Central memory CD4-positive, alpha-beta T cell (primary cell): ENCODE results near the gene CCBE1.

Experiments used
- DNase-seq: peaks from one replicate; pipeline ENCODE4 v3.0.0; 2022

CCBE1 gene

DNA sequence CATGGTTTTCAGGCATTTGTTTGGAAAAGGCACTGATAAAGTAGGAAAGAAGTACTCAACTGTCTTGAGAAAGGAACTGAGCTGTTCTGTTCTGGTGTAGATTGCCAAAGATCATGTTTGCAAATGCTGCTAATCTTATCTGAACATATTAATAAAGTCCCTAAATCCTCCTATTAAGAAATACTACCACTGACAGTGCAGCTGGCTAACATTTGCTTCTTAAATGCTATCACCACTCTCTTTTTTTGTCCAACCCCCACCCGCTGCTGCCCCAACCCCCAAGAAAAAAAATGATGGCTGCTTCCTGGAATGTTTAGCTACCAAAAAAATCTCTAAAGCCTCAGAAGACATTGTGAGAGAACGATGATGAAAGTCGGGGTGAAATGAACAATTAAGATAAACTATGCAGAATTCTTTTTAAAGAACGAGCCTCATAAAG, 130.7 kb downstream of the CCBE1 start:
- no peak for DNase-seq

DNA sequence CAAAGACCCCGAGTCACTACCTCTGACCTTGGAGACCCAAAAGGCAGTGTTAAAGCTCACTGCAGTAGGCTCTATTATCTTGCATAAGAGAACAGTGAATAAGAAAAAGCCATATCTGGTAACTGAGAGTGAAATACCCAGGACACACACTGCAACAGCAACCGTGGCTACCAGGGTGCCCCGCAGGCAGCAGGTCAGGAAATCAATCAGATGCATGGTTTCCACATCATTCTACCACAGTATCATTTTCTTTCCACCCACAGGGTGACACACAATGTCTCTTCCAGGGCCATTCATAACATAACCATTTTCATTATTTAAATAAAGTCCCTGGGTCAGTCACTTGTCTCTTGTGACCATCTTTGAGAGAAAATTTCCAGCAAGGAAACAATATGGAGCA, 131.3 kb downstream of the CCBE1 start:
- DNase-seq, result no peak

DNA sequence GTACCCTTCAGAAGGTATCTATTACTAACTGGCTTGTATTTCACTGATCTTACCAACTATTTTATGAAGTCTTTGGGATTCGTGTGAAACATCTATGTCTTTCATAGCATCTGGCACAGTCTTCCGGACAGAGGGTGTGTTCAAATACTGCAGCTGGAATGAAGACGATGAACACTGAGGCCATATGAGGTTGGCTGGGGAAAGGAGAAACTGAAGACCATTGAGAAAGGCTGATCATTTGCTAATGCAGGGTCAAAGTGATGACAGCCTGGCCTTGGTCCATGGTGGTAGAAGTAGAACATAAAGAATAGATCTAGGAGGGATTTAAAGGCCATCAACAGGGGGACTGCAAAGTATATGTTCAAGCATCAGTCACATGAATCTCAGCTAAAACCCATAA, 132.7 kb downstream of the CCBE1 start:
- DNase-seq, result no peak

DNA sequence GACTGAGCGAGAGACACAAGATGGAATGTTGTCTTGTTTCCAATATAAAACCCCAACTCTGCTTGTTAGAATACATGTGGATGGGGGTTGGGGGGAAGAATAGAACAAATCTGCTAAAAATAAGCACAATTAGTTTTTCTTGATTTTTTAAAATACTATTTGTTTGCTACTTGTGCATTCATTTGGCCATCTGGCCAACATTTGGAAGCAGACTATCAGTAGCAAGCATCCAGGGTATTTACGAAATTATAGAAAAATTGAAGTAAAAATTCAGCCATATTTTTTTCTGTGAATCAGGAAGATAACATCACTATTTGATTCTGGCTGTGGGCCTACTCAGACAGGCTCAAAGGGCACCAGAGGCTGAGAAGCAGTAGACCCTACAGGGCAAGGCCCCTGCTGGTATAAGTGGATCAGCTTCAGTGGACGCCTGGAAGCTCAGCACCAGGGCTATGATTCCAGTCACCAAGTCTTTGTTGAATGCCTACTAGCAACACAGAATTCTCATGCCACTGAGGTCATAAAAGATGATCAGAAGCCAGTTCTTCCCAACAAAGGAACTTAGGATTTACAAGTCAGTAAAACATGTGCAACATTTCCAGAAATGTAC, 133.9 kb downstream of the CCBE1 start:
- DNase-seq, result no peak

DNA sequence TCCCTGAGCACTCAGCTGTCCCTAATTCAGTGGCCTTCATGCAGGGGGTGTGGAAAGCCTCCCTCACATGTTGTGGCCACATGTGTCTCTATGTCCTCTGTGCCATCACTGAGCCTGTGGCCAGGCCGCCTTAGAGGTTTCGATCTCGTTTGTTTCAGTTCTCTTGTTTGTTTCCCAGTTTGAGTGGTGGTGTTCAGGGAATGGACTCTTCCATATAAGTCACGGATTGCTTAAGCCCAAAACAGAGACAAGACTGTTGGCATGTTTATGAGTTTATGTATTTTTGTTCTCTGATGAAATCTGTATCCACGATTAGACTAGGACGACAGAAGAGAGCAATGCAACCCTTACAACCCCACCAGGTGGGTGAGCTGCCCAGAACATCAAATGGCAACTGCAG, 134.5 kb downstream of the CCBE1 start:
- DNase-seq, result no peak

DNA sequence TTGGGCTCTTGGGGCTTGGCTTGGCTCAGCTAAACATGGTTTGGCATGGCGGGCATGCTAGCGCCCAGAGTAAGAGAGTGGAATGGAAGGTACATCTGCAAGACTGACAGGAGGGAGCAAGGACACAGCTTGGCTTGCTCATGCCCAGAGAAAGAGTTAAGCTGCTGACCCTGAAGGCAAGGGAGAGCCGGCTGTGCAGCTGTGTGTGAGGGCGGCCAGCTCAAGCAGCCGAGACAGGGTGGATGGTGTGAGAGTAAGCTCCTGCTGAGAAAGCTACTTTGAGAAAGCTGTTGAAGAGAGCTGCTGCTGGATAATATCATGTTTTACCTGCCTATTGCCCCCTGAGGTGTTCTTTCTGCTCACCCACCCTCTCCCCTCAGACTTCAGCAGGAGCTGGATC, 135.6 kb downstream of the CCBE1 start:
- no peak for DNase-seq

DNA sequence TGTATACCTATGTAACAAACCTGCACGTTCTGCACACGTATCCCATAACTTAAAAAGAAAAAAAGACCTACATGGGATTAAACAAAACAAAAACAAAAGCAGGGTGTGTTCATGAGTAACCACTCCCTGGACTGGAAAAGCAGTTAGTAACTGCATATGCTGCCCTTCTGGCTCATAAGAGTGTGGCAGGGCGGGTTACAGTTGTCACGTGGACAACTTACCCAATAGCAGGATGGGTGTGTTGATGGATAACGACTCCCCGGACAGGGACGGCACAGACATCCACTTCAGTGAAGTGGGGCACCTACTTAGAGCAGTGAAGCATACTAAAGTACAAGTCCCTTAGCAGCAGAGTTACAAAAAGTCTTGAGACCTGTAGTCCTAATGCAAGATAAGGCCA, 136.7 kb downstream of the CCBE1 start:
- no peak for DNase-seq

DNA sequence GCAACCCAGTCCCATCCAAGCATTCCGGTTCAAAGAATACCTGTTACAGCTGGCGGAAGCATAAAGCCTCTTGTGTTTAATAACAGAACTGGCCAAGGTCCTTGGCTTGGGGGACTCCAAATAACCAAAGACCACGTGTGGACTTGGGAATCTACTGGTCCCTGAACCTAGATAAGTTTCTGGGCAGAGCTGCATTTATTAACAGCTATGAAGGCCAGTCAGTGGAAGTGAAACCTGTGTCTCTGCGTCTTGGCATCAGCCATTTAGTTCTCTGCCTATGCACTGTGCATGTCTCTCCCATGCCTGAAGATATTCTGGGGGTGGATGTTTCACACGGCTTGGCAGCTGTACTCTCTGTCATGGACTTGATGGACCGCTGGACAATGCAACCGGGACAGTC, 137.7 kb downstream of the CCBE1 start:
- no peak for DNase-seq

DNA sequence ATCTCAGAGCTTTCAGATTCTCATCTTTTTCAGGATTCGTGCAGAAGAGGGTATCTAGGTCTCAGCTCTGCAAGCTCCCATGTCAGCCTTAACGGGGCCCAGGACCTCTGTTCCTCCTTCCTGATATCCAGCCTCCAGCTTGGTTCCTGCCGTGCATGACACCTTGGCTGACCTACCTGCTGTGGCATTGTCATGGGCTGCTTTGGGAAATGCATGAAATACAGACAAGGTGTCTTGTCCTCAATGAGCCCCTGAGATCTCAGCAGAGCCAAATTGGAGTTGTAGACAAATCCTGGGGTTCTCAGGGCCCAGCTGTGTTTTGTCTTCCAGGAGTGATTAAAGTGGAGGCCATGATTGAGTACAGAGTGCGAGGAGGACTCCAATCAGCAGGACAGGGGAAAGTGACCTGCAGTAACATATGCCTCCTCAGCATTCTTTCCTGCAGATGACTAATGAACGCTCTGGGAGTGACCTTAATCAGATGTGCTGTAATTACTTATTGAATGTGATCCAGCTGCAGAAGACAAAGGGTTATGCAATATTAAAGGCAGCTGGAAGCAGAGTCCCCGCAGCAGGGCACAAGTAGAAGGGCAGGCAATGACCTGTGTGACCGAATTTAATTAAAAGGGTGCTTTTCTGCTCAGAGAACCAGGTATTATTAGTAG, 141.1 kb downstream of the CCBE1 start:
- no peak for DNase-seq

DNA sequence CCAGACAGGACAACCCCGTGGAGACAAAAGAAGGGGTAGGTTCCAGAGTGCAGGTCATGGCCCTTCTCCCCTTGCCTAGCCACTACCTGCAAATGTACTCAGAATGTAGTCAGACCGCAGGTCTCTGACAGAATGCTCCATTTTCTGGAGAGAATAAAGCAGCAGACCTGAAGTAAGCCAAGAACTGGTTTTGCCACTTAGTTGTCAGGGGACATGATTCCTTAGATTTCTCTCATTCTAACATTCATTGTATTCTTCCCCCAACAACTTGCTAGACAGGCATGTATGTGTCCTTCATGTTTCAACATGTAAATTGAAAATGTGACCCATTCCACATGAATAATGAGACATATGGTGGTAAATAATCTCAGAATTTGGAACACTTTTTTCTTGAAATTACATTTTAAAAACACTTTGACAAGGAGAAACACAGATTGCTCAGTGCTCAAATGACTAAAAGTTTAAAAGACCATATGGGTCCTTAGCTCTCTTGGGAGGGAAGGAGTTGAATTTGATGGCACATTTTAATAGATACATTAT, 142.4 kb downstream of the CCBE1 start:
- DNase-seq, result no peak

DNA sequence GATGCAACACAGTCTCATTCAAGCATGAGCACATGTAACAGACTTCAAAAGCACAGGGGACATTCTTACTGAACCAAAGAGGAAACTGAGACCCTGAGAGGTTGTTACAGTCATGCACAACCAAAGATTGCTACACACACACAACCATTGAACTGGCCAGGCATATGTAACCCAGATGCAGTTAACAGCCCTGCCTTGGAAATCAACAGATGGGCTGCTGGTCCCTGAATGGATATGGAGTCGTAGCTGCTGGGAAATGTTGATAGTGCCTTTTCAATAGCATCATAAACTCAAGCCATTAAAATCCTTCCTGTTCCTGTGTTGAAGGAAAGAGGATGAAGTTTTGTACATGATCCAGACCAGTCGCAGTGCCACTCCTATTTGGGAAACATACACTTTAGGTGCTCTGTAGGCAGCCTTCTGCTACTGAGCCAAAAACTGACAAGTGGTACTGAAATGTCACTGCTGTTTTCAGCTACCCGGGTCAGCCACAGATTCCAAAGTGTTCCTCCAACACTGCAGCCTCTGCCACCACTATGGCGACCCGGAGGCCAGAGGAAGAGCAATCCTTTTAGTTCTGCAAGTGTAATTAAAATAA, 143.9 kb downstream of the CCBE1 start:
- no peak for DNase-seq

DNA sequence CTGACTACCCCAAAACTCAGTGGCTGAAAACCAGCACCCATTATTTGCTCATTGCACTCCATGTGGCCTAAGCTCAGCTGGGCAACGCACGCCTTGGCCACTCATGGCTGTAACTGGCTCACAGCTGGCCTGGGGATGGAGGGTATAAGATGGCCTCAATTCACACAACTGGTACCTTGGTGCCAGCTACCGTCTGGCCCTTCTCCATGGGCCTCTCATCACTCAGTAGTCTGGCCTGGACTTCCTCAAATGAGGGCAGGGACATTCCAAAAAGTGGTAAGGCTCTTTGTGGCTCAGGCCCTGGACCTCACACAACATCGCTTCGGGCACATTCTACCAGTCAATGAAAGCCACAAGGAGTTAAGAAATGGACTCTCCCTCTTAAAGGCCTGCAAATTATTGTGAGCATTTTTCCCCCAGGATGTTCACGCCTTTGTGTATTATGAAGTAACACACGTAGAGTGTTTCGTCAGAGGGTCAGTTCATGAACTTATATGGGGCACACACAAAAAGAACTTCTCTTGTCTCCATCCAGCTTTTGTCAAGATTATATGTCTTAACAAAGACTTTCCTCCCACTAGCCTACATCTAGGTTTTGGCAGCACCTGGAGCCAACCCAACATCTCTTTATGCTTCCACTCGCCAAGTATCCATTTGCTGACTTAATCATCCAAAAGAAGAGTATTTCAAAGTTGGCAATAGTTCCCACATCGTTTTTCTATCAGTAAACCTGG, 145.2 kb downstream of the CCBE1 start:
- no peak for DNase-seq

DNA sequence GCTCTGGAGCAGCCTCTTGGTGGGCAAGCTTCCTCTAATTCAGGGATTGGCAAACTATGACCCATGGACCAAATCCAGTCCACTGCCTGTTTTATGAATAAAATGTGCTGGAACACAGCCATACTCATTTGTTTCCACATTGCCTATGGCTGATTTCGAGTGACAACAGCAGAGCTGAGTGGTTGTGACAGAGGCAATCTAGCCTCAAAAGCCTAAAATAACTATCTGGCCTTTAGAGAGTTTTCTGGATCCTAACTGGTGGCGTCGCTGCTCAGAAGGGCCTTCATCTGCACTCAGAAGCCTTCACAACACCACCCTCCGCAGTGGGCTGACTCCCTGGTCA, 147.1 kb downstream of the CCBE1 start:
- DNase-seq, result no peak

DNA sequence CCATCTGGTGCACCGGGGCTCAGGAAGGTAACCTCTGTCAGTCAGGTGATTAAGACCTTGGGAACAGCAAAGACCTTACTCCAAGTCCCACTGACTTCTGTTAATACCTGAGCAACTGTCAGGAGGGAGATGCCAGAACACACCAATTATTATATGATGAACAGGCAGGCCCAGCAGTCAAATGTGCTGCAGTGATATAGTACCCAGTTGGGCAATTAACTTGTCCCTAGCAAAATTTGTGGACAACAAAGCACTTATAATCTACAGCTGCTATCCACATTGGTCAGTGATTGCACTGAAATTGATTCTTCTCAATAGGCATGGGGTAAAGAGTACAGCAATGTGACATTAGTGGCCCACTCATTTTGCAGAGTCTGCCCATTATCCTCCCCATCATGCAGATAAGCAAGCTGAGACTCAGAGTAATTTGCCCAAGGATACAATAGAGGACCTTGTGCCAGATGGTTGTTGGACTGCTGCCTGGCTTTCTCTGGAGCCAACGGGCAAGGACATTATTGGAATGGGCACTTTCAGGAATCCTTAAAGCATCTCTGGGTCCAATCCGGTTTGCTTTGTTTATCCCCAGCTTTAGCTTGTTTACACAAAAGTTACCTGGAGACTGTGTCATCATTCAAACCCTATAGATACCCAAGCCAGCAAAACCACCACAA, 147.6 kb downstream of the CCBE1 start:
- no peak for DNase-seq

DNA sequence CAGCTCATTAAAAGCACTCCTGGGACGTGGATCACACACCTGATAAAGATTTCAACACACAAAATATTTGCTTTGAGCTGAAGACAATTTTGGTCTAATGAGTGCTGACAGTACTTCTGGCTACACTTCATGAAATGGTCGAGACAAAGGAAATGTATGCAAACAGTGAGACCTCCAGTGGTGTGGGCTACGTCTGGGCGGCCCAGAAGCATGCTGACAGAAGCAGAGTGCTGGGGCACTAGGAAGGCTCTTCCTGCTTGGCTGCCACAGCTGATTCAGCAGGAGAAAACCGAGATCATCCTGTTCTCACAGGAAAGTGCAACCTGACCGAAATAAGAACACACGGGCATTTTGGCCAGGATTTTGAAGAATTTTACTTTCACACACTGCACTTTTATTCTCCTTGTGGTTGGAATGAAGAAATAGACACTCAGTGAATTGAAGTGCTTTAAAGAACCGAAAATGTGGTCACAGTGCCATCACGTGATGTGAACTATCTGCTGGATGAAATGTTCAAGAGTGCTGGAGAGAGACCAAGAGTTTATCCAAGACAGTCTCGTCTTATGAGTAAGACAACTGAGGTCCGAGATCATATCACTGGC, 149.5 kb downstream of the CCBE1 start:
- no peak for DNase-seq

DNA sequence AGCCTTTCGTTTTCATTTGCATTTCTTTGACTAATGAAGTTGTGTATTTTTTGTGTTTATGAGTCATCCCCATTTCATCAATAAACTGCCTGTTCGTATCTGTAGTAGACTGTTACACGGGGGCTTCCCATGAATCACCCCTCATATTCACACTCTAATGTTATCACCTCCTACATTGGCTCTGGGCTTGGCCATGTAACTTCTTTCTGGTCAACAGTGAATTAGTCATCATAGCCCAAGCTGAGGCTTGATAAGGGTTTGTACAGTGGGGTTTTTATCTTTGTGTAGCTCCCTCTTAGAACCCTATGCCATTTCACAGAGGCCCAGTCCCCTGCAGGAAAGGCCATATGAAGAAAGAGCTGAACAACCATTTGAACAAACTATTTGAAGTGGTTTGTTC, 151.0 kb downstream of the CCBE1 start:
- no peak for DNase-seq

DNA sequence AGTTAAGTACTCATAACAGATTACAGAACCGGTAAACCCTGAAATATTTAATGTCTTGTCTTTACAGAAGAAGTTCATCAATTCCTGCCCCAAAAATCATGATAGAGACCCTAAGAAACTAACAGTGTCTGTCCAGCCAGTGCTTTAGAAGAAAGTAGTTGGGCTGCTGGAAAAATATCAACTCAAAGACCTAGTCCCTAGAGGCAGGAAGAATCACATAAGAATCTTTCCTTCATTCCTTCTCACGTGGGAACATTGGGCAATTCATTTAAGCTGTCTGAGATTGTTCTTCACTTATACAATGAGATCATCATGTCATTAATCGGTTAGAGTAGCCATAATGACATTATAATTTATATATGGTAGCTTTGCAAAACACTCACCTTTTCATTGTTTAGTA, 156.4 kb downstream of the CCBE1 start:
- DNase-seq, result no peak

DNA sequence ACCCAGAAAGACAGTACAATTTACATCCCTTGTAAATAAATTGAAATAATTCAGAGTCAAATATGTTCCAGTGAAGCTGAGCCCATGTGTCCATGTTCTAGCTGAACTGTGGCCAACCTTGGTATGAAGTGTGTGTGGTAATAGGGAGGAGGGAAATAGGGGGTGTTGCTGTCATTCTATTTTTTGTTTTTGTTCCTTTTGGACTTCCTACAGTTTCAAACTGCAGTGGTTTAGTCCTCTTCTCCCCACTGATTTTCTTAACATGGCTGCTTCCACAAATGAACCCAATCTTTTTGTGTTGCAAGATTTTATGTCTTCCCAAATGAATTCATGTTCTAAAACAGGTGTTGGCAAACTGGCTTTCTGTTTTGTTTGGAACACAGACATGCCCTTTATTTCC, 156.9 kb downstream of the CCBE1 start:
- no peak for DNase-seq

DNA sequence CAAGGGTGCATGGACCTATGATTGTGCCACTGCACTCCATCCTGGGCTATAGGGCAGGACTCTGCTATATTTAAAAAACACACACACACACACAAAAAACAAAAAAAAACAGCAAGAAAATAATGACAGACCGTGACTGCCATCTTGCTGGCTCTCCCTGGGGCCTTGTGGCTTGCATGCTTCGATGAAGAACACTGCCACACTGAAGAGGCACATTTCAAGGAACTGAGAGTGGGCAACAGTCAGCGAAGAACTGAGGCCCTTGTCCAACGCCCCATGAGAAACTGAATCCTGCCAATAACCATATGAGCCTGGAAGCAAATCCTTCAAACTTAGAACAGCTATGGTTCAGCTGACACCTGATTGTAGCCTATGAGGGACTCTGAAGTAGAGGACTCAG, 158.1 kb downstream of the CCBE1 start:
- DNase-seq, result no peak

DNA sequence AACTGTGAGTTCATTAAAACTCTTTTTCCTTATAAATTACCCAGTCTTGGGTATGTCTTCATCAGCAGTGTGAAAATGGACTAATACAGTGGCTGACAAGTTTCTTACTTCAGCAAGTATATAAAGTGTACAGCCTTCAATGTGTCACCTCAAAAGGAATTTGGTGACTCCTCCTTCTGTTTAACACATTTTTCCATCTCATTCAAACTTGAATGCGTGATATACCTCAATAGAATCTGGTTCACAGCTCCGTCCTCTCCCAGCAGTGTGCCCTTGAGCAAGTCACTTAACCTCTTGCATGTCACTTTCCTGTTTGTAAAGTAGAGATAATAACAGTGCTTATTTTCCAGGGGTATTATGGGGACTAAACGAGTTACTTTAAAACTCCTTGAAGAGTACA, 159.6 kb downstream of the CCBE1 start:
- DNase-seq, result no peak

DNA sequence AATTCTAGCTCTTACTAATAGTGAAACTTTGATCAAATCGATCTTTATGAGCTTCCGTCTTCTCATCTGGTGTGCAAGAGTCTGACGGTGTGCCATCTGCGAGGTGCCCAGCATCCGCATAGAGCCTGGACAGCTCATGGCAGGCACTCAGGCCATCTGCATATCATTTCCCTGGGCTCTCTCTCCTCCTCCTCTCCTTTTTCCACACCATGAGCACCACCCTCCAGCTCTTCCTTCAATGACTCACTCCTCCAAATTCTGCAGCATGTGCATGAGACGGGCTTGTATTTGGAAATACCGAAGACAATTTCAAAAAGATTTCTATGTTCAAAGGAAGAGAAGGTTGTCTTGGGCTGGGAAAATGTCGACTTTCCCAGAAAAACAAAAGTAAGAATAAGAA, 161.1 kb downstream of the CCBE1 start:
- DNase-seq, result no peak

DNA sequence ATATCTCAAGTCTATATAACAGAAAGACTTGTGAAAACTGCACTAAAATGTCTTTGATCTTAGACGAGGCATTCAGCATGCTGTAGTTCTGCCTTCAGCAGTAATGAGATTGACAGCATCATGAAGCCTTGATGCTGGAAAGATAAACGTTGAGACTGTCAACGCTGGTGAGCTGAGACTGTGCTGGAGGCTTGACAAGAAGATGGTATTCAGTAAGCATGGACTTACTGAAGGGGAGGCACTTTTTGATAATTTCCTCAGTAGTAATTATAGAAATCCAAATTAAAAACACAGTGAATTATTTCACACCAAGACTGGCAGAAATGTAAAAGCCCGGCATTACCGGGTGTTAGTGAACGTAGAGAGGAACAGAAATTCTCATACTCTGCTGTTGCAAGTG, 162.2 kb downstream of the CCBE1 start:
- DNase-seq, result no peak

DNA sequence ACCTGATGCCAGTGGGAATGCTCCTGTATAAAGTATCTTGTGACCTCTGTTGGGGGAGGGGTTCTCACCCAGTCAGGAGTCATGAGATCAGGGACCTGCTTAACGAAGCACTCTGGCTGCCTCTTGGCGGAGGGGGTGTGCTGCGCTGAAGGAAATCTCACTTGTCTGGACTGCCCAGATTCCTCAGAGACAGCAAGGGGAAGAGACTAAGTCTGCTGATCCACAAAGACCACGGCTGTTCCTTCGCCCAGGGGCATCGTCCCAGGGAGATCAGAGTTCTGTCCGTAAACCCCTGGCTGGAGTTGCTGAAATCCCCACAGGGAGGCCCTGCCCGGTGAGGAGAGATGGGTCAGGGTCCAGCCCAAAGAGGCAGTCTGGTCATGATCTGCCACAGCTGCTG, 168.4 kb downstream of the CCBE1 start:
- no peak for DNase-seq
